HepG2 (cell line): ENCODE data around the gene EGR4. TPM values are rescaled to one million over a fixed set of nuclear protein-coding genes. Genes with fewer than 3 reads are reported as not detected.

ENCODE experiments used
- CEBPB ChIP-seq: IDR thresholded peaks from 2 replicates; pipeline ENCODE4 v1.6.1; 2011; ENCODE audit warnings: low read depth, low read length, improper control_type of control experiment, borderline replicate concordance
- ELF1 ChIP-seq: sonication (generic); formaldehyde crosslinking; IDR thresholded peaks from 2 replicates; pipeline ENCODE4 v1.4.0; 2020; ENCODE audit warnings: missing genetic modification reagents
- FOXJ3 ChIP-seq: sonication (generic); formaldehyde crosslinking; IDR thresholded peaks from 2 replicates; pipeline ENCODE4 v1.4.0; 2020; ENCODE audit warnings: missing genetic modification reagents, mild to moderate bottlenecking, borderline replicate concordance
- GTF3A ChIP-seq: sonication (generic); formaldehyde crosslinking; conservative IDR thresholded peaks from 2 replicates; pipeline ENCODE4 v1.4.0; 2020; ENCODE audit warnings: mild to moderate bottlenecking, missing genetic modification reagents
- HOXD1 ChIP-seq: sonication (generic); formaldehyde crosslinking; IDR thresholded peaks from 2 replicates; pipeline ENCODE4 v1.5.0; 2020; ENCODE audit warnings: missing genetic modification reagents
- IRF2 ChIP-seq: IDR thresholded peaks from 2 replicates; pipeline ENCODE4 v1.6.1; 2018; ENCODE audit warnings: missing genetic modification reagents, missing compliant biosample characterization
- ISX ChIP-seq: sonication (generic); formaldehyde crosslinking; conservative IDR thresholded peaks from 2 replicates; pipeline ENCODE4 v1.5.0; 2020; ENCODE audit warnings: missing genetic modification reagents
- NAIF1 ChIP-seq: sonication (generic); formaldehyde crosslinking; IDR thresholded peaks from 2 replicates; pipeline ENCODE4 v1.5.0; 2020; ENCODE audit warnings: mild to moderate bottlenecking, missing genetic modification reagents, borderline replicate concordance
- NR2F1 ChIP-seq, 2 experiments: fragments of 450-650 bp in 1 of 2; formaldehyde crosslinking in 1 of 2; IDR thresholded peaks; 2 replicates each; pipeline versions ENCODE4 v1.5.0 to v1.6.1; 2016 to 2020; ENCODE audit warnings: mild to moderate bottlenecking in 1 of 2, missing compliant biosample characterization in 1 of 2, missing genetic modification reagents in 1 of 2, moderate library complexity in 1 of 2
- POGZ ChIP-seq: sonication (generic); formaldehyde crosslinking; IDR thresholded peaks from 2 replicates; pipeline ENCODE4 v1.4.0; 2020; ENCODE audit warnings: mild to moderate bottlenecking, missing genetic modification reagents
- PPARG ChIP-seq: conservative IDR thresholded peaks from 2 replicates; pipeline ENCODE4 v1.6.1; 2016; ENCODE audit warnings: missing biosample characterization, missing genetic modification reagents
- RAD21 ChIP-seq: fragments of 450-650 bp; formaldehyde crosslinking; IDR thresholded peaks from 2 replicates; pipeline ENCODE4 v1.5.0; 2020; ENCODE audit warnings: mild to moderate bottlenecking
- RFX3 ChIP-seq: IDR thresholded peaks from 2 replicates; pipeline ENCODE4 v1.6.1; 2016; ENCODE audit warnings: missing biosample characterization, missing genetic modification reagents
- SIN3B ChIP-seq: fragments of 150-350 bp; IDR thresholded peaks from 2 replicates; pipeline ENCODE4 v1.6.1; 2014; ENCODE audit warnings: low read length
- SOX5 ChIP-seq: IDR thresholded peaks from 2 replicates; pipeline ENCODE4 v1.6.1; 2016; ENCODE audit warnings: borderline replicate concordance
- SOX6 ChIP-seq, 2 experiments: fragments of 450-650 bp in 1 of 2; sonication (generic) in 1 of 2; formaldehyde crosslinking in 1 of 2; IDR thresholded peaks; 2 replicates each; pipeline versions ENCODE4 v1.4.0 to v1.6.1; 2017 to 2020; ENCODE audit warnings: antibody characterized with exemption in 1 of 2, mild to moderate bottlenecking in 1 of 2, missing genetic modification reagents in 1 of 2
- TCF7 ChIP-seq: sonication (generic); IDR thresholded peaks from 2 replicates; pipeline ENCODE4 v1.6.1; 2016; ENCODE audit warnings: antibody characterized with exemption, low read depth
- TEAD3 ChIP-seq: optimal IDR thresholded peaks from 2 replicates; pipeline ENCODE3; 2016; ENCODE audit warnings: borderline replicate concordance
- XBP1 ChIP-seq: sonication (generic); formaldehyde crosslinking; IDR thresholded peaks from 2 replicates; pipeline ENCODE4 v1.5.0; 2020; ENCODE audit warnings: missing genetic modification reagents
- YY1 ChIP-seq: IDR thresholded peaks from 2 replicates; pipeline ENCODE4 v1.6.1; 2011; ENCODE audit warnings: low read length, low read depth, moderate library complexity, mild to moderate bottlenecking; ENCODE audit not compliant: insufficient read depth, insufficient replicate concordance
- ZFP41 ChIP-seq: sonication (generic); formaldehyde crosslinking; IDR thresholded peaks from 2 replicates; pipeline ENCODE4 v1.4.0; 2020; ENCODE audit warnings: mild to moderate bottlenecking, missing genetic modification reagents, borderline replicate concordance
- ZNF121 ChIP-seq: sonication (generic); formaldehyde crosslinking; IDR thresholded peaks from 2 replicates; pipeline ENCODE4 v1.5.0; 2020; ENCODE audit warnings: mild to moderate bottlenecking, missing genetic modification reagents
- ZNF263 ChIP-seq: sonication (generic); formaldehyde crosslinking; IDR thresholded peaks from 2 replicates; pipeline ENCODE4 v1.4.0; 2020; ENCODE audit warnings: missing genetic modification reagents
- ZNF3 ChIP-seq: IDR thresholded peaks from 2 replicates; pipeline ENCODE4 v1.7.0; 2017; ENCODE audit warnings: inconsistent platforms
- ZNF564 ChIP-seq: sonication (generic); formaldehyde crosslinking; IDR thresholded peaks from 2 replicates; pipeline ENCODE4 v1.8.1; 2023; ENCODE audit warnings: mild to moderate bottlenecking, missing genetic modification reagents
- ZNF629 ChIP-seq: sonication (generic); formaldehyde crosslinking; conservative IDR thresholded peaks from 2 replicates; pipeline ENCODE4 v1.5.0; 2020; ENCODE audit warnings: missing genetic modification reagents
- ZNF709 ChIP-seq: sonication (generic); formaldehyde crosslinking; IDR thresholded peaks from 2 replicates; pipeline ENCODE4 v1.5.0; 2020; ENCODE audit warnings: mild to moderate bottlenecking, missing genetic modification reagents
- ZSCAN9 ChIP-seq: IDR thresholded peaks from 2 replicates; pipeline ENCODE4 v1.6.1; 2016; ENCODE audit warnings: borderline replicate concordance
- polyA plus RNA-seq, 8 experiments: library from polyadenylated mRNA; depleted of rRNA in 3 of 8; stranded (reverse) in 7 of 8; unstranded in 1 of 8; fragments of >200 nt; fragmentation: Illumina TruSeq in 4 of 8; extraction: Trizol in 4 of 8; gene quantifications; 2 replicates each; pipeline versions ENCODE4 v1.2.1 to v1.2.3, GENCODE V29; 2011 to 2016; ENCODE audit warnings: low read depth in 4 of 8, missing spikeins in 1 of 8, mixed read lengths in 1 of 8; ENCODE audit not compliant: insufficient read depth in 1 of 8
- total RNA-seq, 5 experiments: library from RNA; depleted of rRNA; stranded (reverse); fragments of >200 nt; fragmentation: Illumina TruSeq; extraction: Trizol; gene quantifications; 2 replicates each; pipeline ENCODE4 v1.2.3, GENCODE V29; 2016; ENCODE audit warnings: low read depth in 1 of 5
- TF ChIP-seq, protein P1 (sequence below): sonication (generic); formaldehyde crosslinking; IDR thresholded peaks from 2 replicates; pipeline ENCODE4 v1.4.0; 2020; ENCODE audit warnings: missing genetic modification reagents
- TF ChIP-seq, protein P2 (sequence below): IDR thresholded peaks from 2 replicates; pipeline ENCODE4 v1.6.1; 2016; ENCODE audit warnings: low read depth, borderline replicate concordance

EGR4 gene
- total and polyA plus RNA-seq, 2 of the 13 experiments (the other 11 are each of a cell fraction or from before 2014, with no cell fraction given) = not detected

DNA sequence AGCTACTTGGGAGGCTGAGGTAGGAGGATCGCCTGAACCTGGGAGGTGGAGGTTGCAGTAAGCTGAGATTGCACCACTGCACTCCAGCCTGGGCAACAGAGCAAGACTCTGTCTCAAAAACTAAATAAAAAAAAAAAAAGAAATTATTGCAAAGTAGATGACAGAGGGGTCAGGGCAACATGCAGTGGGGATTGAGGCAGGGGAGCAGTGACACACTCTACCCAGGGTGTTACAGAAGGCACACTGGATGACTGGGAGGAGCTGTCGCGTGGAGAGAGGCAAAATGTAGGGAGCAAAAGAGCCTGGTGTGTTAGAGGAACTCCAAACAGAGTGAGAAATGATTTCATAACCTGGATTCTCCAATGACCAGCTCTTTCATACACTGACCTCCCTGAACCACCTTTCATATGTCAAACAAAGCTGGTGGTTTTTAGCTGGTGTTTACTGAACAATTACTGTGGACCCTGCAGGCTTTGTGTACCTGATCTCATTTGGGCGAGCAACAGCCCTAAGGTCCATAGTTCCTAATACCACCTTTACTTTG lies 31.2 kb downstream of the EGR4 start (continued):
- 0 out of 2 replicates have a peak, but pooled peaks have one; percentile 2 for TF ChIP-seq GTF3A (CRISPR knock-in tag)
- peak; percentile 78; the same call in 1 of the 2 replicates for TF ChIP-seq PPARG (CRISPR knock-in tag)
- peak; percentile 85; the same call in 1 of the 2 replicates for TF ChIP-seq NAIF1 (CRISPR knock-in tag)
- TF ChIP-seq CEBPB = peak; percentile 67; the same call in 1 of the 2 replicates
- TF ChIP-seq, protein P1, sequence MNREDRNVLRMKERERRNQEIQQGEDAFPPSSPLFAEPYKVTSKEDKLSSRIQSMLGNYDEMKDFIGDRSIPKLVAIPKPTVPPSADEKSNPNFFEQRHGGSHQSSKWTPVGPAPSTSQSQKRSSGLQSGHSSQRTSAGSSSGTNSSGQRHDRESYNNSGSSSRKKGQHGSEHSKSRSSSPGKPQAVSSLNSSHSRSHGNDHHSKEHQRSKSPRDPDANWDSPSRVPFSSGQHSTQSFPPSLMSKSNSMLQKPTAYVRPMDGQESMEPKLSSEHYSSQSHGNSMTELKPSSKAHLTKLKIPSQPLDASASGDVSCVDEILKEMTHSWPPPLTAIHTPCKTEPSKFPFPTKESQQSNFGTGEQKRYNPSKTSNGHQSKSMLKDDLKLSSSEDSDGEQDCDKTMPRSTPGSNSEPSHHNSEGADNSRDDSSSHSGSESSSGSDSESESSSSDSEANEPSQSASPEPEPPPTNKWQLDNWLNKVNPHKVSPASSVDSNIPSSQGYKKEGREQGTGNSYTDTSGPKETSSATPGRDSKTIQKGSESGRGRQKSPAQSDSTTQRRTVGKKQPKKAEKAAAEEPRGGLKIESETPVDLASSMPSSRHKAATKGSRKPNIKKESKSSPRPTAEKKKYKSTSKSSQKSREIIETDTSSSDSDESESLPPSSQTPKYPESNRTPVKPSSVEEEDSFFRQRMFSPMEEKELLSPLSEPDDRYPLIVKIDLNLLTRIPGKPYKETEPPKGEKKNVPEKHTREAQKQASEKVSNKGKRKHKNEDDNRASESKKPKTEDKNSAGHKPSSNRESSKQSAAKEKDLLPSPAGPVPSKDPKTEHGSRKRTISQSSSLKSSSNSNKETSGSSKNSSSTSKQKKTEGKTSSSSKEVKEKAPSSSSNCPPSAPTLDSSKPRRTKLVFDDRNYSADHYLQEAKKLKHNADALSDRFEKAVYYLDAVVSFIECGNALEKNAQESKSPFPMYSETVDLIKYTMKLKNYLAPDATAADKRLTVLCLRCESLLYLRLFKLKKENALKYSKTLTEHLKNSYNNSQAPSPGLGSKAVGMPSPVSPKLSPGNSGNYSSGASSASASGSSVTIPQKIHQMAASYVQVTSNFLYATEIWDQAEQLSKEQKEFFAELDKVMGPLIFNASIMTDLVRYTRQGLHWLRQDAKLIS (CRISPR knock-in tag) = no peak
- no peak for TF ChIP-seq XBP1 (CRISPR knock-in tag)
- TF ChIP-seq FOXJ3 (CRISPR knock-in tag) = peak; percentile 94; the same call in 1 of the 2 replicates
- peak; percentile 96 for TF ChIP-seq SOX5 (CRISPR knock-in tag)
- peak; percentile 62; the same call in 1 of the 2 replicates for TF ChIP-seq HOXD1
- TF ChIP-seq ZSCAN9 (CRISPR knock-in tag) = peak; percentile 91; the same call in 1 of the 2 replicates
- no peak for TF ChIP-seq RAD21 (CRISPR knock-in tag)
- TF ChIP-seq, protein P2, sequence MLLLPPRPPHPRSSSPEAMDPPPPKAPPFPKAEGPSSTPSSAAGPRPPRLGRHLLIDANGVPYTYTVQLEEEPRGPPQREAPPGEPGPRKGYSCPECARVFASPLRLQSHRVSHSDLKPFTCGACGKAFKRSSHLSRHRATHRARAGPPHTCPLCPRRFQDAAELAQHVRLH (CRISPR knock-in tag) = peak; percentile 74; the same call in 1 of the 2 replicates
- peak; percentile 13; the same call in 1 of the 2 replicates for TF ChIP-seq SIN3B
- peak; percentile 75; the same call in 1 of the 2 replicates for TF ChIP-seq IRF2
- 0 out of 2 replicates have a peak, but pooled peaks have one; percentile 6 for TF ChIP-seq ZFP41 (CRISPR knock-in tag)
- TF ChIP-seq ZNF629 (CRISPR knock-in tag) = 0 out of 2 replicates have a peak, but pooled peaks have one; percentile 29
- TF ChIP-seq POGZ (CRISPR knock-in tag) = no peak; the same call in 1 of the 2 replicates
- peak; percentile 70; the same call in 1 of the 2 replicates for TF ChIP-seq ZNF263
- TF ChIP-seq ZNF709 (CRISPR knock-in tag) = no peak
- TF ChIP-seq ZNF3 = peak; percentile 68; the same call in 1 of the 2 replicates
- TF ChIP-seq TEAD3 = peak; percentile 82
- TF ChIP-seq NR2F1 (CRISPR knock-in tag; IDR thresholded peaks at IDR 0.05) = peak; percentile 73 to 79; a peak in 3 of 4 replicates
- TF ChIP-seq ISX (CRISPR knock-in tag) = no peak
- no peak for TF ChIP-seq YY1
- no peak for TF ChIP-seq ELF1 (CRISPR knock-in tag)
- no peak for TF ChIP-seq RFX3 (CRISPR knock-in tag)
- TF ChIP-seq SOX6 (IDR thresholded peaks at IDR 0.05) = no peak
- TF ChIP-seq SOX6 (CRISPR knock-in tag; IDR thresholded peaks at IDR 0.05) = peak; percentile 97
- peak; percentile 65 for TF ChIP-seq TCF7
- TF ChIP-seq ZNF121 = peak; percentile 99
- 0 out of 2 replicates have a peak, but pooled peaks have one; percentile 31 for TF ChIP-seq ZNF564
